Activated CD4-positive, alpha-beta T cell treated with anti-CD3 and anti-CD28 coated beads, Interleukin-10, Interleukin-2, amounts not matched to agents 100 ng/mL and 50 ng/mL, durations not matched to agents 16 hours and 8 hours (primary cell): ENCODE results near the gene RHOA.

ENCODE experiments used
- DNase-seq: peaks from one replicate; pipeline ENCODE4 v3.0.0-alpha.2; 2020

Gene RHOA

DNA sequence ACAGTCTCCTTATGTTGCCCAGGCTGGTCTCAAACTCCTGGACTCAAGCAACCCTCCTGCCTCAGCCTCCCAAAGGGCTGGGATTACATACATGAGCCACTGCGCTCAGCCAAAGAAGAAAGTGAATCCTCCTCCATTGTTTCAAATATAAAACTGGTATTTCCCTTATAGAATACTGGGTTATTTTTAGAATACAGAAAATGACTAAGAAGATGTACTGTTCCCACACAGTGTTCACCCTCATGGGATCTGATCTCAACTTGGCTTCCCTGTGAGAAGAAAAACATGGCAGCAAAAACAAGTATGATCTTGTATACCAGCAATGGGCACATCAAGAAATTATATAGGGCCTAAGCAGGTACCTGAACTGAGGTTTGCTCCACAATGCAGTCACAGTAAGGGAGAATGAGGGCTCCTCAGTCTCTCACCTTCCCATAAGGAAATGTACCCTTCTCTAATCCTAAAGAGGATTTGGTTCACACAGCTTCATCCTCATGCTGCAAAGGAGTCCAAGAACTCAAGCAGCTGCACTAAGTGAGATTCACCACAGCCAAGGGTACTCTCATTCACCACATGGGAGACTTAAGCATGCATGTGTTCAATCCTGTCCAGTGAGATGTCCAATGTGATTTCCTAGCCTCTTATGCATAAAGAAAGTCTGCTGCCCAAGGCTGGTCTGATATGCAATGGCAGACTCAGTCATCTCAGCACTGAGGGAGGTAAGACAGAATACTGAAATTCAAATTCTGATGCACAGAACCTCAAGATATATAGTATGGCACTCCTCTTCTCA lies 97.7 kb downstream of the RHOA start:
- DNase-seq, result no peak

- no peak for DNase-seq
These were observed 100.5 kb downstream of the RHOA start for GRCh38 chr3:49311283-49311682.

DNA sequence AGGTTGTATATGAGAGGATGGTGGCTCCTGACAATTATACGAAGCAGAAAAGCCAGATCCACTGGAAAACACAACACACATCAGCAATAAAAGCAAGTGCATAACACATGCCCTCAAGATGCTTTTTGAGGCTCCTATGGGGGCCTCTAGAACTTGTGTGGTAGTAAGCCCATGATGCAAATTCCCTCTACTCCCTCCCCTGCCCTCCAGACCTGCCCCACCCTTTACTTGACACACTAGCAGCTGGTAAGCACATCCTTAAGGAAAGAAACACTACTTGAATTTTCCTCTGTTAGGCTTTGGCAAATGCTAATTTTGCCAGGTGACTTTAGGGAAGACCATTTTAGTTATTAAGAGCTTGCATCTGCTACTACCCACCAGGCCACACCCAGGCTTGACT lies 101.1 kb downstream of the RHOA start:
- no peak for DNase-seq
